GM12875 (cell line): ENCODE data around the gene UBA5.
A peak's percentile ranks its signal among the peaks of the same experiment; 100 is the strongest.
"Not testable (repeated sequence)": the region's sequence is repeated elsewhere in the genome, so short reads cannot be mapped to it uniquely, and the experiment has no call there.

Experiments used
- H3K4me3 ChIP-seq: one replicate; pipeline ENCODE4 v1.5.1; 2011; ENCODE audit warnings: low read depth, low read length, control low read depth
- CTCF ChIP-seq: IDR thresholded peaks from 2 replicates; pipeline ENCODE4 v1.5.1; 2011; ENCODE audit warnings: low read depth, mild to moderate bottlenecking, control low read depth, inconsistent platforms, low read length, moderate library complexity, borderline replicate concordance; ENCODE audit not compliant: insufficient read depth

The UBA5 gene

GRCh38 chr3:132637590-132637989 lies 22.5 kb upstream of the UBA5 start:
- no peak overlapping the region for H3K4me3 ChIP-seq
- TF ChIP-seq CTCF = no peak

GRCh38 chr3:132638706-132639105 lies 21.4 kb upstream of the UBA5 start:
- no peak overlapping the region for H3K4me3 ChIP-seq
- TF ChIP-seq CTCF = no peak

GRCh38 chr3:132641427-132641826 lies 18.7 kb upstream of the UBA5 start:
- H3K4me3 ChIP-seq = not testable (repeated sequence)

GRCh38 chr3:132641837-132642538 lies 18.1 kb upstream of the UBA5 start:
- TF ChIP-seq CTCF = peak; percentile 33; the same call in 1 of the 2 replicates
- no peak overlapping the region for H3K4me3 ChIP-seq

- no peak overlapping the region for H3K4me3 ChIP-seq
- TF ChIP-seq CTCF = no peak
Measured at GRCh38 chr3:132642539-132642847, 17.6 kb upstream of the UBA5 start.

GRCh38 chr3:132643366-132643765 lies 16.8 kb upstream of the UBA5 start:
- TF ChIP-seq CTCF = no peak
- no peak overlapping the region for H3K4me3 ChIP-seq

GRCh38 chr3:132645058-132645457 lies 15.1 kb upstream of the UBA5 start:
- no peak for TF ChIP-seq CTCF
- no peak overlapping the region for H3K4me3 ChIP-seq

GRCh38 chr3:132650153-132650552 lies 10.0 kb upstream of the UBA5 start:
- no peak overlapping the region for H3K4me3 ChIP-seq
- TF ChIP-seq CTCF = no peak
